Duodenal mucosa (tissue), 2 donors: ENCODE results near the gene RYR1.

Experiments
- H3K27ac ChIP-seq: one replicate; pipeline ENCODE4 v1.7.0; 2013; ENCODE audit warnings: low read depth, low read length
- H3K27me3 ChIP-seq, 2 donors: one replicate each; pipeline ENCODE4 v1.7.0; 2013; ENCODE audit warnings: low read length in 2 of 2, control low read depth in 1 of 2; ENCODE audit not compliant: insufficient read depth in 2 of 2, control insufficient read depth in 1 of 2
- H3K36me3 ChIP-seq, 2 donors: one replicate each; pipeline ENCODE4 v1.7.0; 2013; ENCODE audit warnings: low read length in 2 of 2, control low read depth in 1 of 2; ENCODE audit not compliant: insufficient read depth in 2 of 2, control insufficient read depth in 1 of 2
- H3K4me1 ChIP-seq, 2 donors: one replicate each; pipeline ENCODE4 v1.7.0; 2013; ENCODE audit warnings: low read length in 2 of 2, control low read depth in 1 of 2; ENCODE audit not compliant: insufficient read depth in 2 of 2, control insufficient read depth in 1 of 2
- H3K4me3 ChIP-seq, 2 donors: one replicate each; pipeline ENCODE4 v1.7.0; 2013; ENCODE audit warnings: low read length in 2 of 2, low read depth in 1 of 2
- H3K9ac ChIP-seq, 2 donors: one replicate each; pipeline ENCODE4 v1.7.0; 2013; ENCODE audit warnings: low read length in 2 of 2, low read depth in 1 of 2
- H3K9me3 ChIP-seq, 2 donors: one replicate each; pipeline ENCODE4 v1.7.0; 2013; ENCODE audit warnings: low read length in 2 of 2, control low read depth in 1 of 2; ENCODE audit not compliant: control insufficient read depth in 1 of 2

The RYR1 gene

DNA sequence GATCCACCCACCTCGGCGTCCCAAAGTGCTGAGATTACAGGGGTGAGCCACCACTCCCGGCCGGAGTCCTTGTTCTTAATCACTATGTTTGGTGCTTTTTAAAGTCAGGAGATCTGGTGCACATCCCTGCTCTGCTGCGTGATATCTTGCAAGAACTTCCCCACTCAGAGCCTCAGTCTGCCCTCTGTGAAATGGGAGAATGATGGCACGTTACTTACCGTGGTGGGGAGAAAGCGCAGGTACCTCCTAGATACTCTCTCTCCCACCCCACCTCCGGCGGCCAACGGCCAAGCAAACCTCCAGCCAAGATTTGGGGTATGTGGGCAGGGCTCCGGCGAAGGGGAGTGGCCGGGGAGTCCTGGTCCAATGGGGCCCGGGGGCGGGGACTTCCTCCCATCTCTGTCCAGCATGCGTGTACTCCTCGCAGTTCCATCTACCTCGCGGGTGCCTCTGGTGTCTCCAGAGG, at the start of gene RYR1:
RYR1 (plus strand) TSS at position 424 of the 466 bp plus-strand sequence. CDS start 139 bp downstream, outside the sequence.
- Histone ChIP-seq H3K9ac (no peak within 1 kb of the TSS), H3K9me3 (no peaks in the 10 kb centered on the region), H3K4me3 (peak within 1 kb of the TSS in 1 of 2 donors; percentile 19), H3K27ac (no peak within 1 kb of the TSS), H3K4me1 (no peaks in the 10 kb centered on the region), H3K36me3 (no peaks in the 10 kb centered on the region), H3K27me3 (peaks cover 4 to 16% of the 10 kb centered on the region in 2 donors)

DNA sequence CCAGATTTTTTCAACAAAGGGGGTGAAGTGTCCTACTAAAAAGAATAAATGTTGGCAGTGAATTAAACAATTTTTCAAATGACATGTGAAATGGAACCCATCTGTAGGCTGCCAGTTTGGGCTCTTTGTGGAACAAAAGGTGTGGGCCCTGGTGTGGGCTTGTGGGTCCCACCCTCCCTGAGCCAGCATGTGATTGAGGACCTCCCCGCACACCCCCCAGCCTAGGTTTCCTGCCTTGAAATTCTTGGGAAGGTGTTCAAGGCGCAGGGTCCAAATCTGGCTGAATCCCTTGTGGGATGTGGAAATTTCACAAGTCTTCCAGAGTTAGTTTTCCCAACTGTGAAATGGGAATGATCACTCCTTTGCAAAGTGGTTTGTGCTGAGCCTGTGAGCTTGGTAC, 49.7 kb upstream of the RYR1 start:
- Histone ChIP-seq H3K36me3 (peaks cover 27 to 56% of the 10 kb centered on the region in 2 donors), H3K4me3 (no peak overlapping the region), H3K9ac (no peak overlapping the region), H3K4me1 (peaks cover 0 to 15% of the 10 kb centered on the region in 2 donors), H3K27me3 (peaks cover 0 to under 1% of the 10 kb centered on the region in 2 donors), H3K9me3 (no peaks in the 10 kb centered on the region), H3K27ac (no peak overlapping the region)

DNA sequence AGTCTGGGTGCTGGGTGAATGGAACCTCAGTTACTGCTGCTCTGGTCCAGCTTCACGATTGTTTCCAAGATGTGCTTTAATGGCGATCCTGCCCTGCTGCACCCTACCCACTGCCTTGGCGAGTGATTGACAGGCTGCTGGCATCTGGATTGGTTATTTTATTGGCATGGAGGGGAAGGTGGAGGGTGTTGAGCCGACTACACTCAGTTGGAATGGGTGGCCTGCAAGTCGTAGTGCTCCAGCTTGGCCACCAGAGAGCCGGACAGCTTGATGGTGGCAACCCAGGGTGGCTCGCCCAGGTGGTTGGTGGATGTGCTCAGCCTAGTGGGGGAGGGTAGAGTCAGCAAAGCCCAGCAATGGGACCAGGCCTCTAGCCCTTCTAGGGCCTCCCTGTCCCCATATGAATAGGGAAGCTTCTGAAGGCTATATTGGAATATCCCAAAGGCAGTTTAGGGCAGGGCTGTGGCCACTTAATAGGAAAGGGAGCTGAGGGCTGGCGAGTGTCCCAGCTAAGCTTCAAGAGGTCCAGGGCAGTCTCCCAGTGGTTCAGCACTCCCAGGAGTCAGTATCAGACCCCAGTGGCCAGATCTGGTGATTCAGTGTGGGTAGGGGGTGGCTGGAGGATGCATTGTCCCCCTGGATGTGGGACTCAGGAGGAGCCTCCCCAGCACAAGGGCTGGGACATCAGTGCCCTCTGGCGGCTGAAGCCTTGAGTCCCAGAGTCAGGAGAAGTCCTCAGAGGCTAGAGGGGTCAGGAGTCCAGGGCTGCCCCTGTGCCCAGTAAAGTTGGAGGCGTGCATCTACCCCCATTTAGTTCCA, 49.1 kb upstream of the RYR1 start:
- Histone ChIP-seq H3K27ac (no peak overlapping the region), H3K9me3 (no peaks in the 10 kb centered on the region), H3K9ac (no peak overlapping the region), H3K36me3 (peaks cover 23 to 50% of the 10 kb centered on the region in 2 donors), H3K4me1 (peaks cover 0 to 20% of the 10 kb centered on the region in 2 donors), H3K27me3 (peaks cover 0 to 5% of the 10 kb centered on the region in 2 donors), H3K4me3 (no peak overlapping the region)

DNA sequence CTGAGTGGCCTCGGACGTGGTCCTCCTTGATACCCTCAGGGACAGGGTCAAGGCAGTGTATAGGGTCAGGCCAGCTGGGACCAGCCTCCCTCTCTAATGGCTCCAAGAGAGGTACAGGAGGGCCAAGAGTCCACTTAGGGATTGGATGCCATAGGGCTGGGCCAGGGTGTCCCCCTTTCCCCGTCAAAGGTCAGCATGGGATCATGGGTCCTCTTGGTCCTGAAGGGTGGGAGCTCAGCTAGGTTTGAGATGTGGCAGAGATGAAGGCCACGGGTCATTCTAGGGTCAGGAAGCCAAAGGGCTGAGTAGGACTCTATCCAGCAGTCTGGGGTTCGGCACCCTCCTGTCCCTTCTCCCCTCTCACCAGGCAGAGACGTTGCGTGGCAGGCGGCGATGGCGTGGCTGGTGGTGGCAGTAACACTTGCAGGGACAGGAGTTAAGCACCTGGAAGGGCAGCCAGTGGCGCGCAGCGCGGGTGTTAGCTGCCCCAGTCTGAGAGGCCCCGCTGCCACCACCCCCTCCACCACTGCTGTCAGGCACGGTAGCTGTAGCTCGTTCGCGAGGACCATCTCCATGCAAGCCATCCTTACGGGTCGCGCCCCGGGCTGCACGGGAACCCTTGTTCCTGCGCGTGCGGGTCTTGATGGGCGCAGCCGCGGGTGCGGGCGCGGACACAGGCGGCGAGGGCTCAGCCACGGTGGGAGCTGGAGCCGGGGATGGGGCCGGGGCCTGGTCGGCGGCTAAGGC, 48.3 kb upstream of the RYR1 start:
- Histone ChIP-seq H3K27me3 (peaks cover 0 to 10% of the 10 kb centered on the region in 2 donors), H3K4me3 (no peak overlapping the region), H3K9ac (no peak overlapping the region), H3K4me1 (peaks cover 0 to 20% of the 10 kb centered on the region in 2 donors), H3K9me3 (no peaks in the 10 kb centered on the region), H3K27ac (no peak overlapping the region), H3K36me3 (peaks cover 23 to 41% of the 10 kb centered on the region in 2 donors)

DNA sequence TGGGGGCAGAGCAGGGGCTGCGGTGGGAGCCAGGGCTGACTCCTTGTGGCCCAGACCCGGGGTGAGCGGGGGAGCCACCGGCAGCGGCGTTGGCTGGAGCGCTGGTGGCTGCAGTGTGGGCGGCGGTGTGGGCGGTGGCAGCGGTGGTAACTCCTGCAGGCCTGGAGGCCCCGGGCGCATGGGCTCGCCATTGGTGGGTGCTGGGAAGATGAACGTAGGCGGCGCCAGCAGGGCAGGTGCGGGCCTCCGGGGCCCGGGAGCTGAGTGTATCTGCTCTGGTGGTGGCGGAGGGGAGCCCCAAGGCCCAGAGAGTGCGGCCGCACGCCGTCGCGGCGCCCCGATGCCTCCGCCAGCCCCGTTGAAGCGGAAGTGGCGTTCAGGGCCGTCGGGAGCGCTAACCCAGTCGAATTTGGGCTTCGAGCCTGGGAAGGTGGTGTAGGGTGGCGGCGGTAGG, 47.7 kb upstream of the RYR1 start:
- Histone ChIP-seq H3K9ac (no peak overlapping the region), H3K27me3 (peaks cover 0 to 10% of the 10 kb centered on the region in 2 donors), H3K27ac (no peak overlapping the region), H3K4me1 (peaks cover 0 to 20% of the 10 kb centered on the region in 2 donors), H3K4me3 (peak overlapping the region in 1 of 2 donors; percentile 21), H3K36me3 (peaks cover 21 to 37% of the 10 kb centered on the region in 2 donors), H3K9me3 (no peaks in the 10 kb centered on the region)

DNA sequence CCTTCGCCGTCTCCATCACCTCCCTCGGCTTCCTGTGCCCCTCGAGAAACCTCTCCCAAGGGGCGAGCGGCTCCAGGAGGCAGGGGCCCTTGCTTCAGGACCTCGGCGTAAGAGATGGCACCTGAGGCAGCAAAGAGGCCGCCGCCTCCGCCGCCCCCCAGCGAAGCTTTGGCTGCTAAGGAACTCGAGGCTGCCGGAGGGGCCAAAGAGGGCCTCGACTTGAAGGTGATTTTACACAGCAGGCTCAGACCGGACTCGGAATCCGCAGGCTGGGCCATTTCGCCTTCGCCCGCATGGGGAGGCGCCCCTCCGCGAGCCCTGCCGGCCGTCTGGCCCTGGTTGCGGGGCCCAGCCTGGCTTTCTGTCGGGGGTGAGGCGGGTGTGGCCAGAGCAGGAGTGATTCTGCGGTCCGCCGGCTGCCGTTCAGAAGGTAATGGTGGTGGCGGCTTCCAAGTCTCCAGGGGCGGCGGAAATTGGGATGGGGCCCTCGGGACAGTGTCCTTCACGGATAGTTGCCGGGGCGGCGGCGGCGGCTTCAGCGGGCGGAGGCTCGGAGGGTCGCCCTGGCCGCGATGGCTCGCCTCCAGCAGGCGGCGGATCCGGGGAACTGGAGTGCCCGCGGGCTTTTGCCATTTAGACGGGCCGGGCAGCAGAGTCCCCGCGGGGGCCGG, 47.1 kb upstream of the RYR1 start:
- Histone ChIP-seq H3K27me3 (peaks cover 0 to 10% of the 10 kb centered on the region in 2 donors), H3K27ac (no peak overlapping the region), H3K36me3 (peaks cover 15 to 30% of the 10 kb centered on the region in 2 donors), H3K9ac (peak overlapping the region in 1 of 2 donors; percentile 59), H3K4me3 (peak overlapping the region; percentile 66 to 74), H3K4me1 (peaks cover 0 to 20% of the 10 kb centered on the region in 2 donors), H3K9me3 (no peaks in the 10 kb centered on the region)

DNA sequence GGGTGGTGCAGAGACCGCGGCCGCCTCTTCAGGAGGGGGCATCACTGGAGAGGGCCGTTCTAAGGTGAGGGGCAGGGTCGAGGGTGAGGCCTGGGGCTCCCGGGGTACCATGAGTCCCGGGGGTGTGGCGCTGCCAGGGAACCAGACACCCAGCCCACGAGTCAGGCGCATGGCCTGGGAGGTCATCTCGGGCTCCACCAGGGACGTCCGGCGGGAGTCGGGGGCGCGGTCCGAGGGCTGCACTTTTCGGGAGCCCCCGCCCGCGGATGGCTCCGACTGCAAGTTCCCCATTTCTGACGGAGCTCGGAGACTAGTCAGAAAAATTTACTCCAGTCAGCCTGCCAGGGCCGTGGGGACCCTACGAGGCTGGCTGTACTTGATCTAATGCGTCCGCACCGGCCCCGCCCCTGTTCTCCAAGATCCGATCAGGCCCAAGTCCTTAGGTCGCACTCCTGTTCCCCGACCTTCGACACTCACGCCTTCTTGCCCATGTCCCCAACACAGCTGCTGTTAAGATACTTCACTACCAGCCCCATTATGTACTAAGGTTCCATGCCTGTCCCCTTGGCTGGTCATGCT, 46.4 kb upstream of the RYR1 start:
- peak overlapping the region; percentile 42 for H3K27ac ChIP-seq
- peaks cover 0 to 26% of the 10 kb centered on the region in 2 donors for H3K4me1 ChIP-seq
- H3K27me3 ChIP-seq = peaks cover 0 to 10% of the 10 kb centered on the region in 2 donors
- H3K9me3 ChIP-seq = no peaks in the 10 kb centered on the region
- peak overlapping the region; percentile 3 to 59 for H3K9ac ChIP-seq
- H3K4me3 ChIP-seq = peak overlapping the region; percentile 66 to 74
- peaks cover 9 to 24% of the 10 kb centered on the region in 2 donors for H3K36me3 ChIP-seq

DNA sequence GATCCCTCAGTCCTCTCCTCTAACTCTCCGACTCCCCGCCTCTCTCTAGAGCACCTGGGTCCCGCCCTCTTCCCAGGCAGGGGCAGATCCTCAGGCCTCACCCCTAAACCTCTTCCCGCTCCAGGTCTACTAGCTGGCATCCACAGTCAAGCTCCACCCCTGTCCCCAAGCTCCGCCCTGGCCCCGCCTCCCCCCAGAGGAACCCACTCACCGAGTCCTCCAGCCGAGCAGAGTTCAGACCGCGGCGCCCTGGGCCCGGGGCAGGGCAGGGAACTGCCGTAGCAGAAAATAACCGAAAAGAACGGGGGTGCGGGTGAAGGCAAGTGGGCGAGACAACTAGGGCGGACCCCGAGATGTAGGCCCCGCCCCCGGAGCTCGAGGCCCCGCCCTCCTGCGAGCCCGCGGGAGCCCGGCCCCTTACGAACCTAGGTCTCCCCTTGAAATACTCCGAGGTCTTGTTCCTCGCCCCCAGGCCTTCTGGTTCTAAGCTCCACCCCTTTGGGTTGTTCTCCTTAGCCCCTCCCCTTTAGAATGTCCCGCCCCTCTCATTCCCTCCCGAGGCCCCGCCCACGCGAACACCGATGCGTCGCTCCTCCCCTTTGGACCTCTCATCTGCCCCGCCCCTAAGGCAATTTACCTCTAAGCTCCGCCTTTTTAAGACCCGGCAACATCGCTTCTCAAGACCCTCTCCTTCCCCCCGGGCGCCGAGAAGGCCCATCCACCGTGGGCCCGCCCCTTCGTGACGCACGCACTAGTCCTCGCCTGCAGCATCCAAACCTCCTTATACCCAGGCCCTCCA, 45.7 kb upstream of the RYR1 start, which contains the start of gene GGN:
GGN (minus strand) TSS at position 485 of the 799 bp plus-strand sequence. CDS start 773 bp downstream, outside the sequence.
- Histone ChIP-seq H3K4me1 (peaks cover 0 to 29% of the 10 kb centered on the region in 2 donors), H3K4me3 (peak within 1 kb of the TSS; percentile 66 to 74), H3K9ac (peak within 1 kb of the TSS; percentile 43 to 59), H3K27me3 (peaks cover 0 to 10% of the 10 kb centered on the region in 2 donors), H3K27ac (peak within 1 kb of the TSS; percentile 82), H3K9me3 (no peaks in the 10 kb centered on the region), H3K36me3 (peaks cover 4 to 20% of the 10 kb centered on the region in 2 donors)
